Neural cell (in vitro differentiated cells): ENCODE data around the gene TMEM132E. TPM values are rescaled to one million over a fixed set of nuclear protein-coding genes. Genes with fewer than 3 reads are reported as not detected.

ENCODE experiments used
- H2AFZ ChIP-seq: fragments of 200-600, 300-800 bp; sonication (generic), shearing (Covaris generic); 2 replicates; pipeline ENCODE4 v1.6.0; 2014; ENCODE audit warnings: low read depth, mild to moderate bottlenecking, antibody characterized with exemption, low read length, moderate library complexity
- H3F3A ChIP-seq: fragments of 200-600 bp; shearing (Covaris generic); 2 replicates; pipeline ENCODE4 v1.6.1; 2016; ENCODE audit warnings: mild to moderate bottlenecking, moderate library complexity, mixed read lengths, antibody characterized with exemption, low read length; ENCODE audit not compliant: insufficient read depth, poor library complexity, severe bottlenecking
- H3K27ac ChIP-seq: fragments of 200-600, 300-800 bp; sonication (generic), shearing (Covaris generic); 2 replicates; pipeline ENCODE4 v1.5.1; 2014; ENCODE audit warnings: mild to moderate bottlenecking, low read length, moderate library complexity
- H3K27me3 ChIP-seq: fragments of 300-800, 200-600 bp; sonication (generic), shearing (Covaris generic); 2 replicates; pipeline ENCODE4 v1.6.0; 2014; ENCODE audit warnings: mild to moderate bottlenecking, low read depth, low read length, moderate library complexity; ENCODE audit not compliant: insufficient read depth
- H3K36me3 ChIP-seq: fragments of 300-800, 200-600 bp; sonication (generic), shearing (Covaris generic); 2 replicates; pipeline ENCODE4 v1.5.1; 2014; ENCODE audit warnings: mild to moderate bottlenecking, antibody characterized with exemption, low read length, moderate library complexity; ENCODE audit not compliant: insufficient read depth
- H3K4me2 ChIP-seq: fragments of 300-800, 200-600 bp; sonication (generic), shearing (Covaris generic); 2 replicates; pipeline ENCODE4 v1.6.0; 2014; ENCODE audit warnings: mild to moderate bottlenecking, low read length
- H3K4me3 ChIP-seq: fragments of 300-800, 200-600 bp; sonication (generic), shearing (Covaris generic); 2 replicates; pipeline ENCODE4 v1.5.1; 2014; ENCODE audit warnings: mild to moderate bottlenecking, low read length, moderate library complexity
- H3K79me2 ChIP-seq: fragments of 200-600 bp; shearing (Covaris generic); replicated peaks from 2 replicates; pipeline ENCODE4 v1.6.0; 2014; ENCODE audit warnings: mild to moderate bottlenecking, low read length, moderate library complexity; ENCODE audit not compliant: insufficient read depth
- H3K9ac ChIP-seq: fragments of 300-800, 200-600 bp; sonication (generic), shearing (Covaris generic); 2 replicates; pipeline ENCODE4 v1.6.1; 2016; ENCODE audit warnings: mild to moderate bottlenecking, low read length, mixed read lengths
- H3K9me2 ChIP-seq: fragments of 200-600 bp; shearing (Covaris generic); 2 replicates; pipeline ENCODE4 v1.6.1; 2016; ENCODE audit warnings: mild to moderate bottlenecking, low read length, mixed read lengths; ENCODE audit not compliant: insufficient read depth
- H3K9me3 ChIP-seq: fragments of 200-600, 300-800 bp; sonication (generic), shearing (Covaris generic); 2 replicates; pipeline ENCODE4 v1.6.1; 2016; ENCODE audit warnings: mild to moderate bottlenecking, mixed run types, low read length, moderate library complexity, mixed read lengths
- H4K20me1 ChIP-seq: fragments of 200-600 bp; shearing (Covaris generic); 2 replicates; pipeline ENCODE4 v1.6.1; 2016; ENCODE audit warnings: mild to moderate bottlenecking, mixed run types; ENCODE audit not compliant: insufficient read depth
- CTCF ChIP-seq: fragments of 450-650 bp; IDR thresholded peaks from 2 replicates; pipeline ENCODE4 v1.5.1; 2014; ENCODE audit warnings: antibody characterized with exemption, mild to moderate bottlenecking, moderate library complexity; ENCODE audit not compliant: poor library complexity, severe bottlenecking
- EP300 ChIP-seq: fragments of 450-650 bp; conservative IDR thresholded peaks from 2 replicates; pipeline ENCODE4 v1.6.1; 2014; ENCODE audit warnings: antibody characterized with exemption, mild to moderate bottlenecking, moderate library complexity; ENCODE audit not compliant: poor library complexity, severe bottlenecking
- EZH2 ChIP-seq: fragments of 200-600, 300-800 bp; shearing (Covaris generic), sonication (generic); IDR thresholded peaks from 2 replicates; pipeline ENCODE4 v1.6.1; 2014; ENCODE audit warnings: antibody characterized with exemption, low read length, borderline replicate concordance, mild to moderate bottlenecking; ENCODE audit not compliant: insufficient read depth, poor library complexity, severe bottlenecking
- MXI1 ChIP-seq: fragments of 450-650 bp; conservative IDR thresholded peaks from 2 replicates; pipeline ENCODE4 v1.6.1; 2014; ENCODE audit warnings: antibody characterized with exemption, mild to moderate bottlenecking; ENCODE audit not compliant: poor library complexity, severe bottlenecking
- POLR2AphosphoS5 ChIP-seq: IDR thresholded peaks from 2 replicates; pipeline ENCODE4 v1.6.1; 2012
- RAD21 ChIP-seq: fragments of 450-650 bp; conservative IDR thresholded peaks from 2 replicates; pipeline ENCODE4 v1.6.1; 2014; ENCODE audit warnings: antibody characterized with exemption, mild to moderate bottlenecking, moderate library complexity
- REST ChIP-seq: IDR thresholded peaks from 2 replicates; pipeline ENCODE4 v1.6.1; 2012; ENCODE audit warnings: borderline replicate concordance
- SMC3 ChIP-seq: fragments of 450-650 bp; conservative IDR thresholded peaks from 2 replicates; pipeline ENCODE4 v1.6.1; 2014; ENCODE audit warnings: antibody characterized with exemption, mild to moderate bottlenecking, moderate library complexity; ENCODE audit not compliant: poor library complexity
- TAF1 ChIP-seq: IDR thresholded peaks from 2 replicates; pipeline ENCODE4 v1.6.1; 2012; ENCODE audit warnings: low read depth
- polyA plus RNA-seq: library from polyadenylated mRNA; depleted of rRNA; stranded (reverse); fragments of >200 nt; gene quantifications from 2 replicates; pipeline ENCODE4 v1.2.3, GENCODE V29; 2014

The TMEM132E gene
- polyA plus RNA-seq, 1 donor from 2014 or later, result 1.8 TPM

GRCh38 chr17:34592002-34592401 is 12.6 kb downstream of the TMEM132E start:
- no peak overlapping the region for H3K4me3 ChIP-seq
- no peak overlapping the region for H3K4me2 ChIP-seq
- no peaks in the 10 kb centered on the region for H3K9me3 ChIP-seq
- TF ChIP-seq CTCF (no peak), TAF1 (no peak), SMC3 (no peak), MXI1 (no peak), EP300 (no peak)
- no peak overlapping the region for H2AFZ ChIP-seq
- no peaks in the 10 kb centered on the region for H3K9me2 ChIP-seq
- H3K9ac ChIP-seq, result no peak overlapping the region
- H3K27ac ChIP-seq, result no peak overlapping the region
- H3F3A ChIP-seq, result no peaks in the 10 kb centered on the region
- H3K27me3 ChIP-seq, result no peaks in the 10 kb centered on the region
- no peaks in the 10 kb centered on the region for H4K20me1 ChIP-seq
- H3K79me2 ChIP-seq, result no peaks in the 10 kb centered on the region
- no peaks in the 10 kb centered on the region for H3K36me3 ChIP-seq

- no peak overlapping the region for H3K9ac ChIP-seq
- H3K4me3 ChIP-seq, result no peak overlapping the region
- no peaks in the 10 kb centered on the region for H3K36me3 ChIP-seq
- H3K9me3 ChIP-seq, result no peaks in the 10 kb centered on the region
- H3K79me2 ChIP-seq, result no peaks in the 10 kb centered on the region
- H3K9me2 ChIP-seq, result no peaks in the 10 kb centered on the region
- H4K20me1 ChIP-seq, result no peaks in the 10 kb centered on the region
- TF ChIP-seq EP300, result no peak
- TF ChIP-seq POLR2AphosphoS5, result no peak
- H3K4me2 ChIP-seq, result no peak overlapping the region
- H3K27ac ChIP-seq, result no peak overlapping the region
- no peaks in the 10 kb centered on the region for H3F3A ChIP-seq
- no peaks in the 10 kb centered on the region for H3K27me3 ChIP-seq
- no peak overlapping the region for H2AFZ ChIP-seq
Observed at GRCh38 chr17:34596920-34597319, 17.5 kb downstream of the TMEM132E start.

GRCh38 chr17:34598161-34598776 is 18.9 kb downstream of the TMEM132E start:
- TF ChIP-seq SMC3 (no peak), RAD21 (no peak), CTCF (no peak), TAF1 (no peak), POLR2AphosphoS5 (no peak), EZH2 (no peak), MXI1 (no peak), EP300 (no peak), REST (no peak)
- no peaks in the 10 kb centered on the region for H3K9me2 ChIP-seq
- H3K36me3 ChIP-seq, result no peaks in the 10 kb centered on the region
- no peak overlapping the region for H3K4me2 ChIP-seq
- no peak overlapping the region for H3K9ac ChIP-seq
- no peaks in the 10 kb centered on the region for H3K79me2 ChIP-seq
- H3K4me3 ChIP-seq, result no peak overlapping the region
- no peak overlapping the region for H3K27ac ChIP-seq
- H3K27me3 ChIP-seq, result no peaks in the 10 kb centered on the region
- H2AFZ ChIP-seq, result no peak overlapping the region
- H3F3A ChIP-seq, result no peaks in the 10 kb centered on the region
- no peaks in the 10 kb centered on the region for H4K20me1 ChIP-seq
- H3K9me3 ChIP-seq, result no peaks in the 10 kb centered on the region
